HepG2 (cell line): ENCODE results near the gene PLPP3. TPM values are rescaled to one million over a fixed set of nuclear protein-coding genes. Genes with fewer than 3 reads are reported as not detected.

Experiments
- DNMT3B ChIP-seq: conservative IDR thresholded peaks from 2 replicates; pipeline ENCODE4 v1.6.1; 2016; ENCODE audit warnings: missing biosample characterization, control low read depth
- FOXM1 ChIP-seq: sonication (generic); formaldehyde crosslinking; IDR thresholded peaks from 2 replicates; pipeline ENCODE4 v1.5.0; 2020; ENCODE audit warnings: missing genetic modification reagents
- GATAD2A ChIP-seq: IDR thresholded peaks from 2 replicates; pipeline ENCODE4 v1.6.1; 2016
- GZF1 ChIP-seq: sonication (generic); formaldehyde crosslinking; IDR thresholded peaks from 2 replicates; pipeline ENCODE4 v1.5.1; 2020; ENCODE audit warnings: mild to moderate bottlenecking, missing genetic modification reagents
- HES4 ChIP-seq: sonication (generic); formaldehyde crosslinking; IDR thresholded peaks from 2 replicates; pipeline ENCODE4 v1.9.0; 2021; ENCODE audit warnings: mild to moderate bottlenecking, missing genetic modification reagents, borderline replicate concordance
- MXD4 ChIP-seq: IDR thresholded peaks from 2 replicates; pipeline ENCODE4 v1.6.1; 2016; ENCODE audit warnings: mild to moderate bottlenecking, missing biosample characterization, missing genetic modification reagents
- NBN ChIP-seq: fragments of 450-650 bp; conservative IDR thresholded peaks from 2 replicates; pipeline ENCODE4 v1.6.1; 2017
- ONECUT2 ChIP-seq: sonication (generic); formaldehyde crosslinking; IDR thresholded peaks from 2 replicates; pipeline ENCODE4 v1.4.0; 2020; ENCODE audit warnings: missing genetic modification reagents
- POLR2AphosphoS2 ChIP-seq: IDR thresholded peaks from 2 replicates; pipeline ENCODE4 v1.6.1; 2011; ENCODE audit warnings: low read depth, low read length, improper control_type of control experiment
- POLR2G ChIP-seq: fragments of 200-400 bp; formaldehyde crosslinking; IDR thresholded peaks from 2 replicates; pipeline ENCODE4 v1.6.1; 2018; ENCODE audit warnings: mild to moderate bottlenecking, low read depth, low read length, moderate library complexity
- PPARG ChIP-seq: conservative IDR thresholded peaks from 2 replicates; pipeline ENCODE4 v1.6.1; 2016; ENCODE audit warnings: missing biosample characterization, missing genetic modification reagents
- RCOR2 ChIP-seq: IDR thresholded peaks from 2 replicates; pipeline ENCODE4 v1.6.1; 2016; ENCODE audit warnings: missing biosample characterization, missing genetic modification reagents
- REXO4 ChIP-seq: sonication (generic); formaldehyde crosslinking; IDR thresholded peaks from 2 replicates; pipeline ENCODE4 v1.8.0; 2022; ENCODE audit warnings: missing genetic modification reagents, mild to moderate bottlenecking, borderline replicate concordance
- RXRA ChIP-seq: sonication (generic); formaldehyde crosslinking; IDR thresholded peaks from 2 replicates; pipeline ENCODE4 v1.5.1; 2020; ENCODE audit warnings: missing genetic modification reagents
- SKI ChIP-seq: fragments of 450-650 bp; IDR thresholded peaks from one replicate; pipeline ENCODE4 v1.6.1; 2018; ENCODE audit warnings: mild to moderate bottlenecking; ENCODE audit not compliant: partially characterized antibody
- ZNF17 ChIP-seq: sonication (generic); formaldehyde crosslinking; IDR thresholded peaks from 2 replicates; pipeline ENCODE4 v1.5.0; 2020; ENCODE audit warnings: mild to moderate bottlenecking, missing genetic modification reagents
- ZNF264 ChIP-seq: sonication (generic); formaldehyde crosslinking; IDR thresholded peaks from 2 replicates; pipeline ENCODE4 v1.4.0; 2020; ENCODE audit warnings: missing genetic modification reagents
- ZNF3 ChIP-seq: IDR thresholded peaks from 2 replicates; pipeline ENCODE4 v1.7.0; 2017; ENCODE audit warnings: inconsistent platforms
- ZNF30 ChIP-seq: sonication (generic); formaldehyde crosslinking; IDR thresholded peaks from 2 replicates; pipeline ENCODE4 v1.5.0; 2020; ENCODE audit warnings: mild to moderate bottlenecking, missing genetic modification reagents
- ZNF530 ChIP-seq: sonication (generic); formaldehyde crosslinking; IDR thresholded peaks from 2 replicates; pipeline ENCODE4 v1.5.0; 2020; ENCODE audit warnings: low read depth, mild to moderate bottlenecking, missing genetic modification reagents
- ZNF552 ChIP-seq: sonication (generic); formaldehyde crosslinking; IDR thresholded peaks from 2 replicates; pipeline ENCODE4 v1.9.0; 2022; ENCODE audit warnings: missing genetic modification reagents, mild to moderate bottlenecking, borderline replicate concordance
- ZNF775 ChIP-seq: sonication (generic); formaldehyde crosslinking; IDR thresholded peaks from 2 replicates; pipeline ENCODE4 v1.4.0; 2020; ENCODE audit warnings: missing genetic modification reagents, mild to moderate bottlenecking, moderate library complexity, borderline replicate concordance
- polyA plus RNA-seq, 8 experiments: library from polyadenylated mRNA; depleted of rRNA in 3 of 8; stranded (reverse) in 7 of 8; unstranded in 1 of 8; fragments of >200 nt; fragmentation: Illumina TruSeq in 4 of 8; extraction: Trizol in 4 of 8; gene quantifications; 2 replicates each; pipeline versions ENCODE4 v1.2.1 to v1.2.3, GENCODE V29; 2011 to 2016; ENCODE audit warnings: low read depth in 4 of 8, missing spikeins in 1 of 8, mixed read lengths in 1 of 8; ENCODE audit not compliant: insufficient read depth in 1 of 8
- total RNA-seq, 5 experiments: library from RNA; depleted of rRNA; stranded (reverse); fragments of >200 nt; fragmentation: Illumina TruSeq; extraction: Trizol; gene quantifications; 2 replicates each; pipeline ENCODE4 v1.2.3, GENCODE V29; 2016; ENCODE audit warnings: low read depth in 1 of 5
- TF ChIP-seq, protein P1 (sequence below): sonication (generic); formaldehyde crosslinking; IDR thresholded peaks from 2 replicates; pipeline ENCODE4 v1.4.0; 2020; ENCODE audit warnings: missing genetic modification reagents, borderline replicate concordance
- TF ChIP-seq, protein P2 (sequence below): sonication (generic); formaldehyde crosslinking; IDR thresholded peaks from 2 replicates; pipeline ENCODE4 v1.5.0; 2020; ENCODE audit warnings: missing genetic modification reagents, mild to moderate bottlenecking, borderline replicate concordance
- TF ChIP-seq, protein P3 (sequence below): sonication (generic); formaldehyde crosslinking; IDR thresholded peaks from 2 replicates; pipeline ENCODE4 v1.5.0; 2020; ENCODE audit warnings: missing genetic modification reagents
- TF ChIP-seq, protein P4 (sequence below): sonication (generic); formaldehyde crosslinking; IDR thresholded peaks from 2 replicates; pipeline ENCODE4 v1.4.0; 2020; ENCODE audit warnings: missing genetic modification reagents, borderline replicate concordance

Gene PLPP3
- total and polyA plus RNA-seq, 2 of the 13 experiments (the other 11 are each of a cell fraction or from before 2014, with no cell fraction given), result 49.7 to 65.8 TPM

DNA sequence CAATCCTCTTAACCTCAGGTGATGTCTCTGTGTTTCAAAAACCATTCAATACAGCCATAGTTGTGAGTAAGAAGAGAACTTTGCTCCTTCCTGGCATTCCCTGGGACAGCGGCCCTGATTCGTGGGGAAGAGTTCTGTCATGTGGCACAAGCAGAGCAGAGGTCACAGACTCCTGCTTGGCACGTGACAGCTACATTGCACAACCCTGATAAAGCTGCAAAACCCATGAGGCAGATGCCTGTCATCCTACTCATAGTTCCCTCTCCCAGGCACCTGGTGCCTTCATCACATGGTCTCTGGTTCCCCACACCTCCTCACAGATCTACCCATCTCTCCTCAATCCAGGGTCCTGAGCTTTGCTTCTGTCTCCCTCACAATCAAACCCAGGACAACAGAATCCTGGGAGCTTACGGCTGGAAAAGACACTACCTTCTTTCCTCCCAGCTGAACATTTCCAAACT lies 70.8 kb downstream of the PLPP3 start (continued):
- TF ChIP-seq, protein P1, sequence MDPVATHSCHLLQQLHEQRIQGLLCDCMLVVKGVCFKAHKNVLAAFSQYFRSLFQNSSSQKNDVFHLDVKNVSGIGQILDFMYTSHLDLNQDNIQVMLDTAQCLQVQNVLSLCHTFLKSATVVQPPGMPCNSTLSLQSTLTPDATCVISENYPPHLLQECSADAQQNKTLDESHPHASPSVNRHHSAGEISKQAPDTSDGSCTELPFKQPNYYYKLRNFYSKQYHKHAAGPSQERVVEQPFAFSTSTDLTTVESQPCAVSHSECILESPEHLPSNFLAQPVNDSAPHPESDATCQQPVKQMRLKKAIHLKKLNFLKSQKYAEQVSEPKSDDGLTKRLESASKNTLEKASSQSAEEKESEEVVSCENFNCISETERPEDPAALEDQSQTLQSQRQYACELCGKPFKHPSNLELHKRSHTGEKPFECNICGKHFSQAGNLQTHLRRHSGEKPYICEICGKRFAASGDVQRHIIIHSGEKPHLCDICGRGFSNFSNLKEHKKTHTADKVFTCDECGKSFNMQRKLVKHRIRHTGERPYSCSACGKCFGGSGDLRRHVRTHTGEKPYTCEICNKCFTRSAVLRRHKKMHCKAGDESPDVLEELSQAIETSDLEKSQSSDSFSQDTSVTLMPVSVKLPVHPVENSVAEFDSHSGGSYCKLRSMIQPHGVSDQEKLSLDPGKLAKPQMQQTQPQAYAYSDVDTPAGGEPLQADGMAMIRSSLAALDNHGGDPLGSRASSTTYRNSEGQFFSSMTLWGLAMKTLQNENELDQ (CRISPR knock-in tag), result peak; percentile 77; the same call in 1 of the 2 replicates
- TF ChIP-seq SKI (peak; percentile 92), POLR2G (peak; percentile 45), POLR2AphosphoS2 (no peak), FOXM1 (CRISPR knock-in tag) (no peak), ONECUT2 (peak; percentile 69; the same call in 1 of the 2 replicates), NBN (no peak), MXD4 (CRISPR knock-in tag) (peak; percentile 99), ZNF264 (peak; percentile 94; the same call in 1 of the 2 replicates), ZNF552 (CRISPR knock-in tag) (peak; percentile 94), GZF1 (CRISPR knock-in tag) (peak; percentile 78), HES4 (no peak; the same call in 1 of the 2 replicates), ZNF3 (no peak; the same call in 1 of the 2 replicates), ZNF775 (no peak), GATAD2A (CRISPR knock-in tag) (peak; percentile 99), ZNF30 (CRISPR knock-in tag) (no peak), REXO4 (CRISPR knock-in tag) (no peak; the same call in 1 of the 2 replicates), ZNF17 (no peak), ZNF530 (CRISPR knock-in tag) (no peak), RCOR2 (CRISPR knock-in tag) (peak; percentile 98), RXRA (peak; percentile 99), PPARG (CRISPR knock-in tag) (peak; percentile 100), DNMT3B (CRISPR knock-in tag) (peak; percentile 97)
- TF ChIP-seq, protein P2, sequence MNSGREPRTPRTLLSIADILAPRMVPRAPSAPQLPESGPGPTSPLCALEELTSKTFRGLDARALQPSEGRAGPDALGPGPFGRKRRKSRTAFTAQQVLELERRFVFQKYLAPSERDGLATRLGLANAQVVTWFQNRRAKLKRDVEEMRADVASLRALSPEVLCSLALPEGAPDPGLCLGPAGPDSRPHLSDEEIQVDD (CRISPR knock-in tag), result peak; percentile 83; the same call in 1 of the 2 replicates
- TF ChIP-seq, protein P3, sequence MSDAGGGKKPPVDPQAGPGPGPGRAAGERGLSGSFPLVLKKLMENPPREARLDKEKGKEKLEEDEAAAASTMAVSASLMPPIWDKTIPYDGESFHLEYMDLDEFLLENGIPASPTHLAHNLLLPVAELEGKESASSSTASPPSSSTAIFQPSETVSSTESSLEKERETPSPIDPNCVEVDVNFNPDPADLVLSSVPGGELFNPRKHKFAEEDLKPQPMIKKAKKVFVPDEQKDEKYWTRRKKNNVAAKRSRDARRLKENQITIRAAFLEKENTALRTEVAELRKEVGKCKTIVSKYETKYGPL, result peak; percentile 74; the same call in 1 of the 2 replicates
- TF ChIP-seq, protein P4, sequence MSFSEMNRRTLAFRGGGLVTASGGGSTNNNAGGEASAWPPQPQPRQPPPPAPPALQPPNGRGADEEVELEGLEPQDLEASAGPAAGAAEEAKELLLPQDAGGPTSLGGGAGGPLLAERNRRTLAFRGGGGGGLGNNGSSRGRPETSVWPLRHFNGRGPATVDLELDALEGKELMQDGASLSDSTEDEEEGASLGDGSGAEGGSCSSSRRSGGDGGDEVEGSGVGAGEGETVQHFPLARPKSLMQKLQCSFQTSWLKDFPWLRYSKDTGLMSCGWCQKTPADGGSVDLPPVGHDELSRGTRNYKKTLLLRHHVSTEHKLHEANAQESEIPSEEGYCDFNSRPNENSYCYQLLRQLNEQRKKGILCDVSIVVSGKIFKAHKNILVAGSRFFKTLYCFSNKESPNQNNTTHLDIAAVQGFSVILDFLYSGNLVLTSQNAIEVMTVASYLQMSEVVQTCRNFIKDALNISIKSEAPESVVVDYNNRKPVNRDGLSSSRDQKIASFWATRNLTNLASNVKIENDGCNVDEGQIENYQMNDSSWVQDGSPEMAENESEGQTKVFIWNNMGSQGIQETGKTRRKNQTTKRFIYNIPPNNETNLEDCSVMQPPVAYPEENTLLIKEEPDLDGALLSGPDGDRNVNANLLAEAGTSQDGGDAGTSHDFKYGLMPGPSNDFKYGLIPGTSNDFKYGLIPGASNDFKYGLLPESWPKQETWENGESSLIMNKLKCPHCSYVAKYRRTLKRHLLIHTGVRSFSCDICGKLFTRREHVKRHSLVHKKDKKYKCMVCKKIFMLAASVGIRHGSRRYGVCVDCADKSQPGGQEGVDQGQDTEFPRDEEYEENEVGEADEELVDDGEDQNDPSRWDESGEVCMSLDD (CRISPR knock-in tag), result 0 out of 2 replicates have a peak, but pooled peaks have one; percentile 62
